Measurements from ENCODE around the gene ZDHHC24.
"Not testable (repeated sequence)": the region's sequence is repeated elsewhere in the genome, so short reads cannot be mapped to it uniquely, and the experiment has no call there.

The ZDHHC24 gene

DNA sequence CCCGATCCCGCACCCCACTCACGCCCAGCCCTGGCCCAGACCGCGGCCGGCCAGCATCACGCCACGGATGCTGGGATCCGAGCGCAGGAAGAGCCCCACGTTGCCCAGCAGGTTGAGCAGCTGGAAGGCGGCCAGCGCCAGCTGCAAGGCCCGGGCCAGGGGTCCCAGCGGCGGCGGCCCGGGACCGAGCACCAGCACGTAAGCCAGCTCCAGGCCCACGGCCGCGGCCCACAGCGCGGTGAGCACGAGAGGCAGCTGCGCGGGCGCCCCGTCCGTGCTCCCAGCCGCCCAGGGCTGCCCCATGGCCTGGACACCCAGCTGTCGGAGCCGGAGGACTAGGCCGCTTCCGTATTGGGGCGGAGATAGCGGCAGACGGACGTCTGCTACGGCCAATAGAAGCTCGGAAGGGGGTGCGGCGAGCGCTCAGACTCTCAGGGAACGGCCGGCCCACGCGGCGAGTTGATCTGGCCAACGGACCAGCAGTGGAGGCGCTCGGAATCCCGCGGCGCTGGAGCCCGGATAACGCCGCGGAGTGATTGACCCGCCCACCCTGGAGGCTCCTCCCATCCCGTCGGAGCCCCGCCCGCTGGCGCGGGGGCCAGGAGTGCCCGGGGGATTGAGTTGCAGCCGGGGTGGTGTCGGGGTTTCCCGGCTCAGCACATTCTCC lies at the start of gene ZDHHC24:
Gene ZDHHC24, minus strand, starts transcription at position 348 of the 667 bp plus-strand sequence. Its CDS starts 45 bp downstream, at position 303.
- peak; percentile 81 for DNase-seq

- DNase-seq: peak; percentile 70
Observed at GRCh38 chr11:66595245-66595904, 49.5 kb upstream of the ZDHHC24 start.

- DNase-seq: no peak
Observed at GRCh38 chr11:66593650-66594049, 47.8 kb upstream of the ZDHHC24 start.

DNA sequence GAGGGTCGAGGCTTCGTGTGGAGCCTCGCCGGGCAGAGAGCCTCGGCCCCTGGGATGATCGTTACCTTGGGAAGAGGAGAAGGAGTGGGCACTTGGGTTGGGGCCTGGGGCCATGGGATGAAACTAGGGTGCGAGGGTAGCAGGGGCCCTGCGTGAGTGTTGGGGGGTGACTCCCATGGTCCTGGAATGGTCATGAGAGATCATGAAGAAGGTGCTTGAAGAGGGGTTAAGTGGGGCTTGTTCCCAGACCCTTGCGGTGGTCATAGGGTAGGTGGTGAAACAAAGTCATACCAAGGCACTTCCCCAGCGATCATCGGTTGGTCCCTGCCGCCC lies 47.4 kb upstream of the ZDHHC24 start:
- DNase-seq: no peak

GRCh38 chr11:66592457-66593302 lies 46.8 kb upstream of the ZDHHC24 start, which contains the start of the genes CCDC87 and CCS:
CCDC87 (minus strand) TSS chr11:66593063; CDS start chr11:66593015, 48 bp downstream.
CCS (plus strand) TSS chr11:66593185; CDS start chr11:66593262, 77 bp downstream.
- peak; percentile 86 for DNase-seq

- DNase-seq: no peak
Observed at GRCh38 chr11:66591175-66591574, 45.3 kb upstream of the ZDHHC24 start.

GRCh38 chr11:66589996-66590675 lies 44.3 kb upstream of the ZDHHC24 start:
- no peak for DNase-seq

DNA sequence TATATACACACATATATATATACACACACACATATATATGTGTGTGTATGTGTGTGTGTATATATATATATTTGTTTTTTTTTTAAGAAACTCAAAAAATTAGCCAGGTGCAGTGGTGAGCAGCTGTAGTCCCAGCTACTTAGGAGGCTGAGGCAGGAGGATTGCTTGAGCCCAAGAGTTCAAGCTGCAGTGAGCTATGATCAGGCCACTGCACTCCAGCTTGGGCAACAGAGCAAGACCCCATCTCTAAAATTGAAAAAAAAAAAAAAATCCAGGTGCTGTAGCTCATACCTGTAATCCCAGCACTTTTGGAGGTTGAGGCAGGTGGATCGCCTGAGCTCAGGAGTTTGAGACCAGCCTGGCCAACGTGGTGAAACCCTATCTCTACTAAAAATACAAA lies 43.5 kb upstream of the ZDHHC24 start:
- DNase-seq: not testable (repeated sequence)

GRCh38 chr11:66586136-66586535 lies 40.3 kb upstream of the ZDHHC24 start:
- DNase-seq: no peak

GRCh38 chr11:66585447-66585846 lies 39.6 kb upstream of the ZDHHC24 start:
- DNase-seq: not testable (repeated sequence)

DNA sequence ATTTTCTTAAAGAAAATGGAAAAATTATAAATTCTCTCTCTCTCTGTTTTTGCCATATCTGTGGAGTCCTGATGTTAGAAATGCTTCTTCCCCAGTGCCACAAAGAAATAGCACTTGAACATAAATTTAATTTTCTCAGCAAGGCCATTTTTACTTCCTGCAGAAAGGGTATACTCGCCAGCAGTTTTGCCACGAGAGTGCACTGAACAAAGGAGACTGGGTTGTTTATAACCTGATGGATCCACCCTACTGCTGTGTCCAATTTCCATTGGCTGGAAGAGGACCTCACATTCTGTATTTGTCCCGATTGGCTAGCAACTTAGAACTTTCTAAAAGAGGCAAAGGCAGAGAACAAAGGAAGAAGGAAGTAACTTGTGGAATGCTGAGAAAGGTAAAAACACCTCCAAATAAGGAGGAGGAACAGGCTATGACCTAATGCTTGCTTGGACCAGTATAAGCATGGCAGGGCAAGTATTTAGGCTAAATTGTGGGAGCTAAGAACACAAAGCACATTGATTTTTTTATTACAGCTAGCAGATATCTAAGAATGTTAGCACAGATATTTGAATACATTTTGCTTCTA lies 36.8 kb upstream of the ZDHHC24 start:
- not testable (repeated sequence) for DNase-seq

GRCh38 chr11:66581261-66581660 lies 35.4 kb upstream of the ZDHHC24 start:
- no peak for DNase-seq

GRCh38 chr11:66580803-66581202 lies 35.0 kb upstream of the ZDHHC24 start:
- no peak for DNase-seq

GRCh38 chr11:66579017-66579606 lies 33.3 kb upstream of the ZDHHC24 start:
- DNase-seq: peak; percentile 25

- no peak for DNase-seq
Observed at GRCh38 chr11:66570850-66571180, 25.0 kb upstream of the ZDHHC24 start.

GRCh38 chr11:66570079-66570849 lies 24.4 kb upstream of the ZDHHC24 start:
- no peak for DNase-seq

GRCh38 chr11:66569076-66569475 lies 23.2 kb upstream of the ZDHHC24 start:
- DNase-seq: no peak

DNA sequence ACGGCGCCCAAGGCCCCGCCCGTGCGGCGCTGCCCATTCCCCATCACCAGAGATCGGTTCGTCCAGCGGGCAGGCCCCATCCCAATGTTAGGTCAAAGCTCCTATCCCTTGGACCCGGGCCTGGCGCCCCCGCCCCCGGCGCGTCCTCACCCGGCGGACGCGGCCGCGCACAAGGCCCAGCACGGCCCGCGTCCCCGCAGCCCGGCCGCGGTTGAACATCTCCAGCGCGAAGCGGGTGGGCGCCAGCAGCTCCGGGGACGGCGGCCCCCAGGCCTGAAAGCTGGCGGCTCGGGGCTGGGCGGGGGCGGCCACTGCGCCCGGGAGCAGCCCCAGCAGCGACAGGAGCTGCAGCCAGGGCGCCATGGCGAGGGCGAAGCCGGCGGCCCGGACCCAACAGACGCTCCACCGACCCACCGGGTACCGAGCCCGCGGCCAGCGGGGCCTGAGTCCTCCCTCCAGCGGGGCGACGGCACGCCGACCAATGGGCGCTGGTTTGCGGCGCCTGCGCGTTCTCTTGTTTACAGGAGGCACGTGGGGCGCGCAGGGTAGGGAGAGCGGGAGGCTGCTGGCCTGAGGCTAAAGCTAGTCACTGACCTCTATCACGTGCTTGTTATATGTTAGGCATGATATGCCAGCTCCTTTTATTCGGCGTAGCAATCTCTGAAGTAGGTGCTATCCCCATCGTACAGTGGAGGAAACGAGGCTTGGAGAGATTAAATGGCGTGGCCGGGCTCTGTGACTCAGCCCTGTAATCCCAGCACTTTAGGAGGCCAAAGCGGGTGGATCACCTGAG lies 22.5 kb upstream of the ZDHHC24 start, which contains the start of gene CTSF:
Gene CTSF, minus strand, starts transcription at position 483 of the 793 bp plus-strand sequence. Its CDS starts 120 bp downstream, at position 363.
- DNase-seq: peak; percentile 57

DNA sequence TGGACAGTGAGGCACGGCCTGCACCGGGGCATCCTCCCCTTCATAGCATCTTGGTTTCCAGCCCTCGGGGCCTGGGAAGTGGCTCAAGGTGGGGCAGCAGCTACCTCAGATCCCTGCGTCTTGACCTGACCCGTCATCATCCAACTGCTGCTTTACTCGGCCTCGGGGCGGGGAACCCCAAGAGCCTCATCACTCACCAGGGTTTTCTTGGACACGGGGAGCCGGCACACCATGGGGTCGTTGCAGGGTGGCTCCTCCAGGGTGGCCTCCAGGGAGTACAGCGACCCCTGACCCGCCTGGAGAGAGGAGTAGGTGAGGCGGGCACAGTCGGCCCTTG lies 21.9 kb upstream of the ZDHHC24 start:
- DNase-seq: no peak

DNA sequence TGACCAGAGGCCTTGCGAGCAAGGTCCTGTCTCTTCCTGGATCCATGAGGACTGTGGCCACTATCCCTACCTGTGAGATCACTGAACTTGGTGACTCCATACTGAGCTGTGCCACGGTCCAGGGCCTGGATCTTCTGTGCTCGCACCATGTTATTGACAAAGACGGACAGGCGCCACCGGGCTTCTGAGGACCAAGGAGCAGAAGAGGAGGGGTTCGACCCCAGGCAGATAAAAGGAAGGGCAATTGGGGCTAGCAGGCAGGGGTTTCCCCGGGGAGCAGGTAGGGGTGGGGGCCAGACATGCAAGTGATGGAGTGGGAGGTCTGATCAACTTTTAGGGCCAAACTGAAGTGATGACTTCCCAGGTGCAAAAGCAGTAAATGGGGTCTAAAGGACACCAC lies 20.4 kb upstream of the ZDHHC24 start:
- DNase-seq: no peak

DNA sequence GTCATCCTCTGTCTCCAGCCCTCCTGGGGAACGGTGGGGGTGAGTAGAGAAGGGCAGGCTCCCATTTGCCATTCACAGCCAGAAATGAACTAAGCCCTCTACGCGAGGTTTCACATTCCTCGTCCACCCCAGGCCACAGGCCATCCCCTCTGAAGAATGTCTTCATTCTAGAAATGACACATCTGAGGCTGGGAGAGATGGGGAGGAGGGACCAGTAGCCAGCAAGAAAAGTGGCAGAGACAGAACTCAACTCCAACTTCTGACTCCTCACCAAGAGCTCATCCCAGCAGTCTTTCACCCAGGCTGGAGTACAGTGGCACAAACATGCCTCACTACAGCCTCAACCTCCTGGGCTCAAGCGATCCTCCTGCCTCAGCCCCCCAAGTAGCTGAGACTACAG lies 19.1 kb upstream of the ZDHHC24 start:
- DNase-seq: no peak

Data from NCI-H2029 treated with DMSO at 0.1 percent for 48 hours (cell line).